H1 (cell line): ENCODE measurements around the gene SLC25A24.

Source experiments
- ASH2L ChIP-seq: fragments of 200-600, 300-600 bp; sonication (generic); IDR thresholded peaks from one replicate; pipeline ENCODE4 v1.7.1; 2017; ENCODE audit warnings: low read length
- EGR1 ChIP-seq: IDR thresholded peaks from 2 replicates; pipeline ENCODE4 v1.6.1; 2011; ENCODE audit warnings: low read depth, low read length, borderline replicate concordance
- FOSL1 ChIP-seq: IDR thresholded peaks from 2 replicates; pipeline ENCODE4 v1.6.1; 2011; ENCODE audit warnings: mild to moderate bottlenecking, low read depth, low read length, moderate library complexity; ENCODE audit not compliant: insufficient read depth
- POLR2A ChIP-seq, 2 experiments: IDR thresholded peaks; 1 replicate in 1 of 2; 2 replicates in 1 of 2; pipeline ENCODE4 v1.6.1; 2011; ENCODE audit warnings: low read depth in 2 of 2, low read length in 2 of 2, mild to moderate bottlenecking in 2 of 2; ENCODE audit errors: control extremely low read depth in 1 of 2
- POLR2AphosphoS5 ChIP-seq: IDR thresholded peaks from 2 replicates; pipeline ENCODE4 v1.6.1; 2011; ENCODE audit warnings: low read depth, low read length
- TF ChIP-seq, protein P1 (sequence below), 3 experiments: IDR thresholded peaks; 1 replicate in 2 of 3; 2 replicates in 1 of 3; pipeline versions ENCODE4 v1.5.1 to v1.6.1; 2011; ENCODE audit warnings: low read length in 3 of 3, mild to moderate bottlenecking in 3 of 3, inconsistent platforms in 2 of 3, low read depth in 1 of 3, moderate library complexity in 1 of 3; ENCODE audit not compliant: insufficient read depth in 1 of 3; ENCODE audit errors: control extremely low read depth in 1 of 3

DNA sequence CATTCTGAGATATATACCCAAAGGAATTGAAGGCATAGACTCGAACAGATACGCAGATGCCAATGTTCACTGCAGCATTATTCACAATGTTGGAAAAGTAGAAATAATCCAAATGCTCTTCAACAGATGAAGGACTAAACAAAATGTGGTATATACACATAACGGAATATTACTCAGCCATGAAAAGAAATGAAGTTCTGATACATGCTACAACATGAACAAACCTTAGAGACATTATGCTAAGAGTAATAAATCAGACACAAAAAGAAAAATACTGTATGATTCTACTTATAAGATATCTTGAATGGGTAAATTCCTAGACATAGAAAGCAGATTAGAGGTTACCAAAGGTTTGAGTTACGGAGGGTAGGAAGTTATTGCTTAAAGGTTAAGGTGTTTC is 57.9 kb downstream of the SLC25A24 start:
- TF ChIP-seq ASH2L = no peak
- no peak for TF ChIP-seq POLR2A (IDR thresholded peaks at IDR 0.05; ENCODE audit: control extremely low read depth in 1 of 2, low read depth in 2 of 2, low read length in 2 of 2)
- TF ChIP-seq, protein P1, sequence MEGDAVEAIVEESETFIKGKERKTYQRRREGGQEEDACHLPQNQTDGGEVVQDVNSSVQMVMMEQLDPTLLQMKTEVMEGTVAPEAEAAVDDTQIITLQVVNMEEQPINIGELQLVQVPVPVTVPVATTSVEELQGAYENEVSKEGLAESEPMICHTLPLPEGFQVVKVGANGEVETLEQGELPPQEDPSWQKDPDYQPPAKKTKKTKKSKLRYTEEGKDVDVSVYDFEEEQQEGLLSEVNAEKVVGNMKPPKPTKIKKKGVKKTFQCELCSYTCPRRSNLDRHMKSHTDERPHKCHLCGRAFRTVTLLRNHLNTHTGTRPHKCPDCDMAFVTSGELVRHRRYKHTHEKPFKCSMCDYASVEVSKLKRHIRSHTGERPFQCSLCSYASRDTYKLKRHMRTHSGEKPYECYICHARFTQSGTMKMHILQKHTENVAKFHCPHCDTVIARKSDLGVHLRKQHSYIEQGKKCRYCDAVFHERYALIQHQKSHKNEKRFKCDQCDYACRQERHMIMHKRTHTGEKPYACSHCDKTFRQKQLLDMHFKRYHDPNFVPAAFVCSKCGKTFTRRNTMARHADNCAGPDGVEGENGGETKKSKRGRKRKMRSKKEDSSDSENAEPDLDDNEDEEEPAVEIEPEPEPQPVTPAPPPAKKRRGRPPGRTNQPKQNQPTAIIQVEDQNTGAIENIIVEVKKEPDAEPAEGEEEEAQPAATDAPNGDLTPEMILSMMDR (IDR thresholded peaks at IDR 0.05; ENCODE audit: control extremely low read depth in 1 of 3, insufficient read depth in 1 of 3, low read depth in 1 of 3, low read length in 3 of 3) = no peak
- no peak for TF ChIP-seq POLR2AphosphoS5
- no peak for TF ChIP-seq EGR1
- no peak for TF ChIP-seq FOSL1
